ENCODE measurements around the gene TTLL9.
A peak's percentile ranks its signal among the peaks of the same experiment; 100 is the strongest.

TTLL9 gene

GRCh38 chr20:31843288-31843687, 27.1 kb upstream of the TTLL9 start:
- no peak for DNase-seq (ENCODE audit: low read depth, low spot score)
- H3K4me1 ChIP-seq (ENCODE audit: insufficient read depth, insufficient read length): peaks cover 32% of the 10 kb centered on the region
- H3K9ac ChIP-seq (ENCODE audit: insufficient read length, low read depth): no peak overlapping the region
- H3K27me3 ChIP-seq (ENCODE audit: insufficient read depth, insufficient read length): no peaks in the 10 kb centered on the region
- no peaks in the 10 kb centered on the region for H3K36me3 ChIP-seq (ENCODE audit: insufficient read depth, insufficient read length, low read length)
- no peaks in the 10 kb centered on the region for H3K9me3 ChIP-seq (ENCODE audit: insufficient read depth, low read length)
- no peak overlapping the region for H3K4me3 ChIP-seq (ENCODE audit: insufficient read length, low read depth)
- TF ChIP-seq YY1 (IDR thresholded peaks at IDR 0.05; ENCODE audit: insufficient read depth, insufficient read length) (no peak), SUZ12 (IDR thresholded peaks at IDR 0.05; ENCODE audit: extremely low read depth, insufficient read depth, insufficient read length) (no peak), ZNF274 (IDR thresholded peaks at IDR 0.05; ENCODE audit: low read depth, low read length) (no peak)

DNA sequence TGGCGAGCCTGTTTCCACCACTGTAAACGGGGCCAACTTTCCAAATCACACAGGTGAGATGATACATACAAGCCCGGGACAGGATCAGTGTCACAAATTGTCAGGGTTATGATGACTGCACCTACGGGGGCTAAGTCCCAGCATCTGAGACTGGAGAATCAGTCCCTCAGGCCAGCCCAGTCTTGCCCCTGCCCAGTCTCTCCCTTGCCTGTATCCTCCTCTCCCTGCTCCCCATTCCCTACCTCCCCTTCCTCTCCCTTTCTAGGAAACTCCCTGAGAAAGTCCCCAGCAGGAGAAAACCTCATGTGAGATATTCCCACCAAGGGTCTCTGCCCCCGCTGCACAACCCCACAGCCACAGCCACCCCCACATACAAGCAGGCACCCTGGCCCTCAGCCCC, 26.6 kb upstream of the TTLL9 start:
- Histone ChIP-seq H3K9ac (ENCODE audit: insufficient read length, low read depth) (no peak overlapping the region), H3K4me3 (ENCODE audit: insufficient read length, low read depth) (no peak overlapping the region), H3K27me3 (ENCODE audit: insufficient read depth, insufficient read length) (no peaks in the 10 kb centered on the region), H3K4me1 (ENCODE audit: insufficient read depth, insufficient read length) (peaks cover 32% of the 10 kb centered on the region), H3K36me3 (ENCODE audit: insufficient read depth, insufficient read length, low read length) (no peaks in the 10 kb centered on the region), H3K9me3 (ENCODE audit: insufficient read depth, low read length) (no peaks in the 10 kb centered on the region)
- no peak for DNase-seq (ENCODE audit: low read depth, low spot score)
- TF ChIP-seq YY1 (IDR thresholded peaks at IDR 0.05; ENCODE audit: insufficient read depth, insufficient read length) (no peak), ZNF274 (IDR thresholded peaks at IDR 0.05; ENCODE audit: low read depth, low read length) (no peak), SUZ12 (IDR thresholded peaks at IDR 0.05; ENCODE audit: extremely low read depth, insufficient read depth, insufficient read length) (no peak)

- no peak overlapping the region for H3K4me3 ChIP-seq (ENCODE audit: insufficient read length, low read depth)
- H3K9ac ChIP-seq (ENCODE audit: insufficient read length, low read depth): no peak overlapping the region
- H3K9me3 ChIP-seq (ENCODE audit: insufficient read depth, low read length): no peaks in the 10 kb centered on the region
- H3K27me3 ChIP-seq (ENCODE audit: insufficient read depth, insufficient read length): no peaks in the 10 kb centered on the region
- DNase-seq (ENCODE audit: low read depth, low spot score): no peak
- no peaks in the 10 kb centered on the region for H3K36me3 ChIP-seq (ENCODE audit: insufficient read depth, insufficient read length, low read length)
- peaks cover 32% of the 10 kb centered on the region for H3K4me1 ChIP-seq (ENCODE audit: insufficient read depth, insufficient read length)
- no peak for TF ChIP-seq YY1 (IDR thresholded peaks at IDR 0.05; ENCODE audit: insufficient read depth, insufficient read length)
- TF ChIP-seq ZNF274 (IDR thresholded peaks at IDR 0.05; ENCODE audit: low read depth, low read length): no peak
- no peak for TF ChIP-seq SUZ12 (IDR thresholded peaks at IDR 0.05; ENCODE audit: extremely low read depth, insufficient read depth, insufficient read length)
These were observed 25.6 kb upstream of the TTLL9 start for GRCh38 chr20:31844737-31845299.

- no peak within 1 kb of the TSS for H3K4me3 ChIP-seq (ENCODE audit: insufficient read length, low read depth)
- peak within 1 kb of the TSS; percentile 61 for H3K9ac ChIP-seq (ENCODE audit: insufficient read length, low read depth)
- DNase-seq (ENCODE audit: low read depth, low spot score): no peak
- no peaks in the 10 kb centered on the region for H3K9me3 ChIP-seq (ENCODE audit: insufficient read depth, low read length)
- peaks cover 33% of the 10 kb centered on the region for H3K4me1 ChIP-seq (ENCODE audit: insufficient read depth, insufficient read length)
- no peaks in the 10 kb centered on the region for H3K27me3 ChIP-seq (ENCODE audit: insufficient read depth, insufficient read length)
- no peak for TF ChIP-seq YY1 (IDR thresholded peaks at IDR 0.05; ENCODE audit: insufficient read depth, insufficient read length)
- no peaks in the 10 kb centered on the region for H3K36me3 ChIP-seq (ENCODE audit: insufficient read depth, insufficient read length, low read length)
These were observed 25.1 kb upstream of the TTLL9 start, which contains the start of gene FOXS1 for GRCh38 chr20:31845300-31845863. Gene FOXS1, minus strand, starts transcription at chr20:31845604. Its CDS starts 62 bp downstream, at chr20:31845542.

GRCh38 chr20:31846793-31847138, 23.7 kb upstream of the TTLL9 start:
- Histone ChIP-seq H3K36me3 (ENCODE audit: insufficient read depth, insufficient read length, low read length) (no peaks in the 10 kb centered on the region), H3K27me3 (ENCODE audit: insufficient read depth, insufficient read length) (no peaks in the 10 kb centered on the region), H3K9ac (ENCODE audit: insufficient read length, low read depth) (no peak overlapping the region), H3K9me3 (ENCODE audit: insufficient read depth, low read length) (no peaks in the 10 kb centered on the region), H3K4me1 (ENCODE audit: insufficient read depth, insufficient read length) (peaks cover 33% of the 10 kb centered on the region), H3K4me3 (ENCODE audit: insufficient read length, low read depth) (no peak overlapping the region)
- TF ChIP-seq YY1 (IDR thresholded peaks at IDR 0.05; ENCODE audit: insufficient read depth, insufficient read length) (no peak), SUZ12 (IDR thresholded peaks at IDR 0.05; ENCODE audit: extremely low read depth, insufficient read depth, insufficient read length) (no peak), ZNF274 (IDR thresholded peaks at IDR 0.05; ENCODE audit: low read depth, low read length) (no peak)
- DNase-seq (ENCODE audit: low read depth, low spot score): no peak

DNA sequence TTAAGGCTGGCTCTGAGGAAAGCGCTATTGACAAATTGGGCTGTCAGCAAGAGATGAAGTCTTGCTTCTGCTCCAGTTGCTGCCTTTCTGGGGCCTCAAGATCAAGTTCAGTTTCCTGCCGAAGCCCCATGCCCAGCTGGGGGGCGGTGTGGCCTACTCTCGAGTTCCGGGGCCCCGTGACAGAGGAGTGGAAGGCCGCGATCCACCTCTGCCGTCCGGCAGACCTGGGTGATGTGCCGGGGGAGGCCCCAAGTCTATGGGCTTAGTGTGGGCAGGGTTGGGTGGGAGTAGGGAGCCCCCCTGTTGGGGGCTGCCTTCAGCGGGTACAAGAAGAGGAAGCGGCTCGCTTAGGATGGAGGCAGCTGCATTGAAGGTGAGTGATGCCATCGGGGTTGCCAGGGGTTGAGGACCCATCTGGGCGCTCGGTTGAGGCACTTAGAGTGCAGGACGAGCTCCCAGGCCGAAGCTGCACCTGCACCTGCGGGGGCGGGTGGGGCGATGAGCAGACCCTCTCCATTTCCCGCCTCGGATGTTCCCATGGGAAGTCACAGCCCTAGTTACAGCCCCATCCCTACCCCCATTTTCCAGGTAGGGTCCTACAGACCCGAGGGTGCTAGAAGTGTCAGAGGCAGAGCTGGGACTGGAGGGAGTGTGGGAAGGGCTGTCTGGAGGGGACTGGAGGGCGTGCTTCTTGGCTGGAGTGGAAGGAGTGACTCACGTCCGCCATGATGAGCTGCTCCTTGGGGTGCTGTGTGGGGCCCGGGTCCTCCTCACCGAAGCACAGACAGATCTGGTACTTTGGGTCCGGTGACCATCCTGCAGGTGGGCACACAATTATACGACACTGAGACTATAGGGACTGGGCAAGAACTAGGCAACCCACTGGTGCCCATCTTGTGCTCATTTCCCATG, 22.1 kb upstream of the TTLL9 start:
- TF ChIP-seq ZNF274 (IDR thresholded peaks at IDR 0.05; ENCODE audit: low read depth, low read length): no peak
- no peak for TF ChIP-seq SUZ12 (IDR thresholded peaks at IDR 0.05; ENCODE audit: extremely low read depth, insufficient read depth, insufficient read length)
- TF ChIP-seq YY1 (IDR thresholded peaks at IDR 0.05; ENCODE audit: insufficient read depth, insufficient read length): no peak
- Histone ChIP-seq H3K4me1 (ENCODE audit: insufficient read depth, insufficient read length) (peaks cover 27% of the 10 kb centered on the region), H3K9me3 (ENCODE audit: insufficient read depth, low read length) (no peaks in the 10 kb centered on the region), H3K27me3 (ENCODE audit: insufficient read depth, insufficient read length) (peaks cover 4% of the 10 kb centered on the region), H3K4me3 (ENCODE audit: insufficient read length, low read depth) (no peak overlapping the region), H3K9ac (ENCODE audit: insufficient read length, low read depth) (no peak overlapping the region), H3K36me3 (ENCODE audit: insufficient read depth, insufficient read length, low read length) (no peaks in the 10 kb centered on the region)
- no peak for DNase-seq (ENCODE audit: low read depth, low spot score)

DNA sequence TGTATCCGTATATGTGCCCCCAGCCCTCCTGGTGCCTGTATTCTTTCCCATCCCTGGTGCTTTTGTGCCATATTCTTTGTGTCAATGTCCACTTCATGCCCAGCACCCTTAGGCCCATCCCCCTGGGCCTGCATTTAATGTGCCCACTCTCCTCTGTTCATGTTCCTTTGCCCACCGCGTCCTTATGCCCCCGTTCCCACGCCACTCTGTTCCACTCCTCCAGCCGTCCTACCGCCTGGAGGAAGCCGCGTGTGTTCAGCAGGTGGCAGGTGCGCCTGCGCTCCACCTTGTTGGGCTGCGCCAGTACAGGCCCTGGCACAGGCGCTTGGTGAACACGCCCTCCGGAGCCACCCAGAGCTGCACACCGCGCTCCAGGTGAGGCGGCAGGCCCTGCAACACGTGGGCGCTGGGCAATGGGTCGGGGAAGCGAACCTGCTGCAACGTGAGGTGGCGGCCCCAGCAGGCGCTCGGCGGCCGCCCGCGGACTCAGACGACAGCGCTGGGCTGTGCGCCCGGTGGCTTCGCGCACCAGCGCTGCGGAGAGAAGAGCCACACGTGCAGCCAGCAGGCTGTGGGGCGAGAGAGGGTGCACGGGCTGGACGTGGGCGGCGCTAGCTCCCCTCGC, 21.0 kb upstream of the TTLL9 start:
- DNase-seq (ENCODE audit: low read depth, low spot score): no peak
- Histone ChIP-seq H3K9ac (ENCODE audit: insufficient read length, low read depth) (no peak overlapping the region), H3K4me1 (ENCODE audit: insufficient read depth, insufficient read length) (peaks cover 20% of the 10 kb centered on the region), H3K27me3 (ENCODE audit: insufficient read depth, insufficient read length) (peaks cover 7% of the 10 kb centered on the region), H3K4me3 (ENCODE audit: insufficient read length, low read depth) (no peak overlapping the region), H3K9me3 (ENCODE audit: insufficient read depth, low read length) (no peaks in the 10 kb centered on the region), H3K36me3 (ENCODE audit: insufficient read depth, insufficient read length, low read length) (no peaks in the 10 kb centered on the region)
- TF ChIP-seq ZNF274 (IDR thresholded peaks at IDR 0.05; ENCODE audit: low read depth, low read length) (no peak), YY1 (IDR thresholded peaks at IDR 0.05; ENCODE audit: insufficient read depth, insufficient read length) (no peak), SUZ12 (IDR thresholded peaks at IDR 0.05; ENCODE audit: extremely low read depth, insufficient read depth, insufficient read length) (no peak)

Data from NT2/D1 (cell line).